BLaER1 (cell line): ENCODE results near the gene EEF1AKMT1.

ENCODE experiments used
- H3K27ac ChIP-seq: shearing (Covaris generic); formaldehyde crosslinking; 2 replicates; pipeline ENCODE4 v1.8.1; 2022
- H3K27me3 ChIP-seq: shearing (Covaris generic); formaldehyde crosslinking; 2 replicates; pipeline ENCODE4 v1.8.1; 2022
- H3K36me3 ChIP-seq: shearing (Covaris generic); formaldehyde crosslinking; 2 replicates; pipeline ENCODE4 v1.8.1; 2022
- H3K4me1 ChIP-seq: shearing (Covaris generic); formaldehyde crosslinking; 2 replicates; pipeline ENCODE4 v1.8.1; 2022
- H3K4me2 ChIP-seq: shearing (Covaris generic); formaldehyde crosslinking; 2 replicates; pipeline ENCODE4 v1.8.1; 2022
- H3K4me3 ChIP-seq: shearing (Covaris generic); formaldehyde crosslinking; 2 replicates; pipeline ENCODE4 v1.8.1; 2022
- H3K9ac ChIP-seq: shearing (Covaris generic); formaldehyde crosslinking; 2 replicates; pipeline ENCODE4 v1.8.1; 2022
- H3K9me3 ChIP-seq: shearing (Covaris generic); formaldehyde crosslinking; 2 replicates; pipeline ENCODE4 v1.8.1; 2022
- H4K20me1 ChIP-seq: shearing (Covaris generic); formaldehyde crosslinking; 2 replicates; pipeline ENCODE4 v1.8.1; 2022
- Cebpa-rat ChIP-seq: shearing (Covaris generic); IDR thresholded peaks from 2 replicates; pipeline ENCODE4 v1.8.1; 2022

Gene EEF1AKMT1

DNA sequence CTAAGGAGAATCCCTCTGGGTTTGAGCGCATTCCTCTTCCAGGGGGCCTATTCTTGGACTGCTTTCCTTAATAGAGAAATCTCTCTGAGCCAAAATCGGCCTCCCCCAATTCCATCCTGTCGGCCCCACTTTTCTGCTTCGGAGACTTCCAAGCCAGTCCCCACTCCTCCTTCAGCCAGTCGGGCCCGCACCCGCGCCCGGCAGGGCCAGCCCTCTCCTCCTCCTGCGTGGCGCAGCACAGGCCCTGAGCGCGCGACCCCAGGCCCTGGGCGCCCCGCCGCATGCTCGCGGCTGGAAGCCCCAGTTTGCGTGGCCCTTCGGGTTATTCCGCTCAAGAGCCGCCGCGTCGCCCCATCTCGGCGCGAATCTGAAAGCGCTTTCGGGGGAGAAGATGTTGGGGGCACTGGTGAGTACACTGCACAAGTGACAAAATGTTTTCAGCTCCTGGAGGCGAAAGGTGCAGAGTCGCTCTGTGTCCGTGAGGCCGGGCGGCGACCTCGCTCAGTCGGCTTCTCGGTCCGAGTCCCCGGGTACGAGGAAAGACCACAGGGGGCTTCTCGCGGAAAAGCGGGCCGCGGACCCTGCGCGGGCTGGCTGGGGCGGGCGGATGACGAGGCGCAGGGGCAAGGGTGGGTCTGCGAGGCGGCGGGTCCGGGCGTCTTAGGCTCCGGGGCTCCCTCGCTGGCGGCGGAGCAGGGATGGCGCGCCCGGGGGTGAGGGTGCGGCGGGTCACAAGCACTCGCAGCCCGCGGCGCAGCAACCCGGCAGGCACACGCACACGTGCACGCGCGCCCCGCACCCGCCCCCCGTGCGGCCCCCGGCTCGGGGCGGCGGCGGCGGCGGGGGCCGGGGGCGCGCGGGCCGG is 70.6 kb downstream of the EEF1AKMT1 start, which contains the start of gene IL17D:
IL17D (plus strand) TSS at position 785 of the 865 bp plus-strand sequence. CDS start 303 bp downstream, outside the sequence.
- TF ChIP-seq Cebpa-rat: no peak
- H3K36me3 ChIP-seq: no peaks in the 10 kb centered on the region
- H3K4me1 ChIP-seq: peaks cover 17% of the 10 kb centered on the region
- H3K4me2 ChIP-seq: peak within 1 kb of the TSS; percentile 83
- no peaks in the 10 kb centered on the region for H4K20me1 ChIP-seq
- H3K4me3 ChIP-seq: peak within 1 kb of the TSS; percentile 81
- no peaks in the 10 kb centered on the region for H3K27me3 ChIP-seq
- no peaks in the 10 kb centered on the region for H3K9me3 ChIP-seq
- H3K27ac ChIP-seq: peak within 1 kb of the TSS; percentile 81
- peak within 1 kb of the TSS; percentile 82 for H3K9ac ChIP-seq

DNA sequence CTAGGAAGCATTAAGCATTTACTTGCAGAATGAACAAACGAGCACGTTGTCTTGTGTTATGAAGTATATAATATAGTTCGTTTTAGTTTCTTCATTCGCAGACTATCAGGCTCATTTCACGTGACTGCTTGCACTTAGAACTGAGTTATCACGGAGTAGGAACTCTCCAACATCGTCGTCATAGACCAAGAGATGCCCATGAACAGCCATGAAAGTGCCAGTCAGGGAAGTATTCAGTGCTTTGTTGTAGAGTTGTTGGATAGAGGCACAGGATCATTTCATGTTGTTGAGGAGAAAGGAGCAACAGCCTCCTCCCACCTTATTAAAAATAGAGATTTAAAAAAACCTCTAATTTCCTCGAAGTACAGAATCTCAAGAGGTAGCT is 71.2 kb downstream of the EEF1AKMT1 start:
- Histone ChIP-seq H3K27ac (peak overlapping the region; percentile 81), H3K27me3 (no peaks in the 10 kb centered on the region), H3K4me3 (peak overlapping the region; percentile 81), H3K4me2 (peak overlapping the region; percentile 83), H3K9me3 (no peaks in the 10 kb centered on the region), H3K36me3 (no peaks in the 10 kb centered on the region), H3K9ac (peak overlapping the region; percentile 82), H4K20me1 (no peaks in the 10 kb centered on the region), H3K4me1 (peaks cover 17% of the 10 kb centered on the region)
- no peak for TF ChIP-seq Cebpa-rat

DNA sequence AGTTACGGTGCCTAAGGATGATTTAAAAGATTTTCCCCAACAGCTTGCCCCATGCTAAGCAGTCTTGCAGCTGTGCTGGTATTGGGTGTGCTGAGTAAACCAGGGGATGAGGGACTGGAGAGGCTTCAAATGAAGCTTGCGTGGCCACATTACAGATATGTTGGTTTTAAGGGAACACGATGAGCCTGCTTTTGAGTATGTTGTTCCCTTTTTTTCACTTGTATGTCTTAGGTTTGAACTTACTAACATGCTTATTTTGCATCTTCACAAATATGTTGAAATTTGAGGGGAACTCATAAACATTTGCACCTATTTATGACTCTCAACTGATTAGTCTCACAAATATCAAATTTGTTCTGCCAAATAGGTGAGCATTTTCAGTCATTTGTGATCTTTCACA is 72.3 kb downstream of the EEF1AKMT1 start:
- Histone ChIP-seq H3K4me1 (peaks cover 18% of the 10 kb centered on the region), H3K4me2 (peak overlapping the region; percentile 83), H3K9me3 (no peaks in the 10 kb centered on the region), H3K36me3 (no peaks in the 10 kb centered on the region), H4K20me1 (no peaks in the 10 kb centered on the region), H3K9ac (no peak overlapping the region), H3K27me3 (no peaks in the 10 kb centered on the region), H3K27ac (no peak overlapping the region), H3K4me3 (no peak overlapping the region)
- TF ChIP-seq Cebpa-rat: no peak

DNA sequence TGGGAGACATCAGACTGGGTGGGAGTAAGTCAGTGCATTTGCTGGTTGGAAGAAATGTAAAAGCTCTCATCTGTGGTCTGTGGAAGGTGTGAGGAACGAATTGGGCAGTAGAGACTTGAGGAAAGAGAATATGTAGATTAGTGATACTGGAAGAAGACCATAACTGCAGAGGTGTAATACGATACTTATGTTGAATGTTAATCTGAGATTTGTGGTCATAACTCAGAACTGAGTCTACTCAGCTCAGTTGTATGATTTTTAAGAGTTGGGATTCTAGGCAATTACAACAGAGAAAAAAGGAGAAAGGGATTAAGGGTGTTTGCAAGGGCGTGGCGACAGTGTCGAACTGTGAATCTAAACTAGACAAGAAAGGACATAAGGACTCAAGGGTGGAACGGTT is 73.5 kb downstream of the EEF1AKMT1 start:
- H3K4me3 ChIP-seq: no peak overlapping the region
- no peaks in the 10 kb centered on the region for H4K20me1 ChIP-seq
- no peak overlapping the region for H3K27ac ChIP-seq
- H3K4me1 ChIP-seq: peaks cover 30% of the 10 kb centered on the region
- no peaks in the 10 kb centered on the region for H3K27me3 ChIP-seq
- no peak for TF ChIP-seq Cebpa-rat
- no peak overlapping the region for H3K4me2 ChIP-seq
- no peaks in the 10 kb centered on the region for H3K9me3 ChIP-seq
- H3K36me3 ChIP-seq: no peaks in the 10 kb centered on the region
- H3K9ac ChIP-seq: no peak overlapping the region

DNA sequence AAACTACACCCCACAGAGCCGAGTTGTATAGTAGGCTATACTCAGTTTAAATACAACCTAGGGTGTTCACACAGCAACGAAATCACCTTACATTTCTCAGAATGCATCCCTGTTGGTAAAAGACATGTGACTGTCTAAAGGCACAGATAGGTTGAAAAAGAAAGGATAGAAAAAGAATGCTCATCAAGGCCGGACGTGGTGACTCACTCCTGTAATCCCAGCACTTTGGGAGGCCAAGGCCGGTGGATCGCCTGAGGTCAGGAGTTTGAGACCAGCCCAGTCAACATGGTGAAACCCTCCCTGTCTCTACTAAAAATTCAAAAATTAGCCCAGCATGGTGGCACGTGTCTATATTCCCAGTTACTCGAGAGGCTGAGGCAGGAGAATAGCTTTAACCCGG is 74.0 kb downstream of the EEF1AKMT1 start:
- no peak for TF ChIP-seq Cebpa-rat
- H3K27ac ChIP-seq: no peak overlapping the region

DNA sequence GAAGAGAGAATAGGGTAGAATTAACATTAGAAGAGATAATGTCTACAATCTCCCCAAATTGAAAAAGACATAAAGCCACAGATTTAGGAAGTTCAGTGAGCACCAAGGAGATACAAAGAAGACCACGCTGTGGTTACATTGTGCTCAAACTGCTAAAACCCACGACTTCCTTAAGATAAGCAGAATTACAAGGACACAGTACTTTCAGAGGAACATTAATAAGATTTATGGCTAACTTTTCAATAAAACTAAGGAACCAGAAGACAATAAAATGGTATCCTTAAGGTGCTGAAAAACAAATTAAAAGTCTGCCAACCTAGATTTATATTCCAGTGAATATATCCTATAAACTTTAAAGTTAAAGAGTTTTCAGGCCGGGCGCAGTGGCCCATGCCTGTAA is 77.7 kb downstream of the EEF1AKMT1 start:
- no peaks in the 10 kb centered on the region for H3K27me3 ChIP-seq
- no peak overlapping the region for H3K27ac ChIP-seq
- H3K4me2 ChIP-seq: peak overlapping the region; percentile 4; the same call in 1 of the 2 replicates
- no peak for TF ChIP-seq Cebpa-rat
- no peaks in the 10 kb centered on the region for H4K20me1 ChIP-seq
- no peaks in the 10 kb centered on the region for H3K36me3 ChIP-seq
- H3K4me1 ChIP-seq: peaks cover 13% of the 10 kb centered on the region
- no peak overlapping the region for H3K9ac ChIP-seq
- H3K4me3 ChIP-seq: no peak overlapping the region
- no peaks in the 10 kb centered on the region for H3K9me3 ChIP-seq

More for the DNA sequence above, 74.0 kb downstream of the EEF1AKMT1 start:
- Histone ChIP-seq H4K20me1 (no peaks in the 10 kb centered on the region), H3K4me2 (no peak overlapping the region), H3K9me3 (no peaks in the 10 kb centered on the region), H3K27me3 (no peaks in the 10 kb centered on the region), H3K4me1 (peaks cover 30% of the 10 kb centered on the region), H3K36me3 (no peaks in the 10 kb centered on the region), H3K4me3 (no peak overlapping the region), H3K9ac (no peak overlapping the region)

DNA sequence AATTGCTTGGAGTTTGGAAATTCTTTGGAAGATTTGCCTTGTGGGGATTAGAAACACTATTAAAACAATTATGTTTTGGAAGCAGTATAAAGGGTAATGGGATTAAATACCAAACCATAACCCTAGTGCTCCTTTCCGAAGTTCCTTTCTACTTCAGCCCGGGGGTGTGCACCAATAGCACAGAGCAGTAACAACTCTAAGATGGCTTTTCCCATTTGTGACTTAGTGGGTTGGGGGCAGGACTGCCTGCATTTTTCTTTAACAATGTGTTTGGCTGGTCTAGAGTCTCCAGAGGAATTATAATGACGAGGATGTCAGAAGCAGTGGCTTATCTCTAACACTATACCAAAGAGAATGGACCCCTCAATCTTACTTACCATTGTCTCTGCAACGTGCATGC is 82.1 kb downstream of the EEF1AKMT1 start:
- H4K20me1 ChIP-seq: no peaks in the 10 kb centered on the region
- H3K9ac ChIP-seq: no peak overlapping the region
- H3K4me2 ChIP-seq: no peak overlapping the region
- no peak overlapping the region for H3K27ac ChIP-seq
- H3K36me3 ChIP-seq: no peaks in the 10 kb centered on the region
- no peaks in the 10 kb centered on the region for H3K9me3 ChIP-seq
- no peaks in the 10 kb centered on the region for H3K27me3 ChIP-seq
- H3K4me1 ChIP-seq: peaks cover 13% of the 10 kb centered on the region
- H3K4me3 ChIP-seq: no peak overlapping the region
- TF ChIP-seq Cebpa-rat: no peak

DNA sequence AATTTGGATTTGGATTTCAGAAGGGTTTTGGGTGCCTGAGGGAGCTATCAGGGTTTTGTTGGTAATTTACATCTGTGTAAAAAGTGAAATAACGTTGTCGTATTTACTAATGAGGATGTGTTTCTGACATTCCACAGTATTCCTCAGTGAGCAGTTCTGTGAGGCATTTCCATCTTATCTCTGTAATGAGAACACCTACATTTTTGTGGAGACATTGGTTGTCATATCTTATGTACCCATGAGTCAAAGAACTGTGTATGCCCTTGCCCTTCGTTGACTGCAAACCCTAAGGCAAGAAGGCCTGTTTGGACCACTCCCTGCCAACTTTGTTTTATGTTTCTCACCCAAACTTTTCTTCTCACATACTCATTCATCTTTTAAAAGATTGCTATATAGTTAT is 84.5 kb downstream of the EEF1AKMT1 start:
- H3K9ac ChIP-seq: no peak overlapping the region
- no peaks in the 10 kb centered on the region for H3K4me1 ChIP-seq
- no peak overlapping the region for H3K4me3 ChIP-seq
- H4K20me1 ChIP-seq: no peaks in the 10 kb centered on the region
- no peak overlapping the region for H3K27ac ChIP-seq
- no peaks in the 10 kb centered on the region for H3K36me3 ChIP-seq
- no peaks in the 10 kb centered on the region for H3K9me3 ChIP-seq
- no peak overlapping the region for H3K4me2 ChIP-seq
- TF ChIP-seq Cebpa-rat: no peak
- no peaks in the 10 kb centered on the region for H3K27me3 ChIP-seq

DNA sequence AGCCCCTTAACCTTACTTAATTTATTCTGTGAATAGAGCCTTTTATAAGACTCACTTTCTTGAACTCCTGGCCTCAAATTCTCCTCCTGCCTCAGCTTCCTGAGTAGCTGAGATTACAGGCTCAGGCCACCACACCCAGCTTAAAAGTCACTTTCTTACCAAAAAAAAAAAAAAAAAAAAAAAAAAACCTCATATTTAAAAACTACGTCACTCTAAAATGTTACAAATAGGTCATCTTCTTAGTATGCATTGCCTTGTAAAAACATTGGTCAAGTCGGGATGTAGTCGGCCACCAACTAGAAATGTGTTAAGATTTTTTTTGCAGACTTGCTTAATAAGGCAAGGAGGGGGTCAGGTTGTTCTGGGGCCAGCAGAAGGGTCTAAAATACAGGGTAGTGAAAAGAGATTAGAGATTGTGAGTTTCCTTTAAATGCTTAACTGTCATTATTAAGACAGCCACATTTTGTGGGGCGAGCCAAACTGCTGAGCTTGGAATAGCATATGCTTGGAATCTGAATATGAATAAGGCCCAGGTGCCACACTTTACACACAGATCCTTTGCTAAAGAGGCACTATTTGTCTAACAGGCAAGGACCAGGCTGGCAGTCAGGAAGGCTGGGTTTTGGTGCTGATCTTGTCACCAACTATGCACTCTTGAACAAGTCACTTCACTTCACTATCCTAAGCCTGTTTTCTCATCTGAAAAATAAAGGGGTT is 86.7 kb downstream of the EEF1AKMT1 start:
- Histone ChIP-seq H3K36me3 (no peaks in the 10 kb centered on the region), H3K4me2 (no peak overlapping the region), H3K4me3 (no peak overlapping the region), H4K20me1 (no peaks in the 10 kb centered on the region), H3K27ac (no peak overlapping the region), H3K4me1 (no peaks in the 10 kb centered on the region), H3K9ac (no peak overlapping the region), H3K27me3 (no peaks in the 10 kb centered on the region), H3K9me3 (no peaks in the 10 kb centered on the region)
- no peak for TF ChIP-seq Cebpa-rat

DNA sequence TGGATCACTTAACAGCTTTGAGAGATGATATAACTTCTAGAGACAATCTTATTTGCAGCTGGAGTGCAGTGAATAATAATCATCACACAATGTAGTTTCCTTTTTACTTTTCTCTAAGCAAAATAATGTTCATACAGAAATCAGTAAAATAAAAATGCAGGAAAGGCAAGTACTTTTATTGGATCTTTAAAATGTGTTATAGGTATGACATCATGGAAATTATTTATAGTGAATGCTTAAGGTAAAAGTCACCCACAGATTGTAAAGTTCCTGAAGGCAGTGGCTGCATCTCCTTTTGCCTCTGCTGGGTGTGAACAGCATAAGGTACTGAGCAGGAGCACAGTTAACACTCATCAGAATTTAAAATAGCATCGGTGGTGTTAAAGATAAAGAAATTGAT is 87.6 kb downstream of the EEF1AKMT1 start:
- Histone ChIP-seq H3K4me3 (no peak overlapping the region), H3K4me2 (no peak overlapping the region), H3K9ac (no peak overlapping the region), H3K27me3 (no peaks in the 10 kb centered on the region), H3K4me1 (no peaks in the 10 kb centered on the region), H3K27ac (no peak overlapping the region), H4K20me1 (no peaks in the 10 kb centered on the region), H3K9me3 (no peaks in the 10 kb centered on the region), H3K36me3 (no peaks in the 10 kb centered on the region)
- TF ChIP-seq Cebpa-rat: no peak
